GM12875 (cell line): ENCODE data around the gene B3GALT2.

ENCODE experiments used
- H3K4me3 ChIP-seq: one replicate; pipeline ENCODE4 v1.5.1; 2011; ENCODE audit warnings: low read depth, low read length, control low read depth
- CTCF ChIP-seq: IDR thresholded peaks from 2 replicates; pipeline ENCODE4 v1.5.1; 2011; ENCODE audit warnings: low read depth, mild to moderate bottlenecking, control low read depth, inconsistent platforms, low read length, moderate library complexity, borderline replicate concordance; ENCODE audit not compliant: insufficient read depth

Gene B3GALT2

GRCh38 chr1:193140254-193140653, 46.2 kb downstream of the B3GALT2 start:
- H3K4me3 ChIP-seq, result no peak overlapping the region
- TF ChIP-seq CTCF, result no peak

- H3K4me3 ChIP-seq, result no peak overlapping the region
- TF ChIP-seq CTCF, result no peak
Observed at GRCh38 chr1:193131266-193131860, 55.0 kb downstream of the B3GALT2 start.
